22Rv1 (cell line): ENCODE data around the gene SUN3.

Source experiments
- H3K27ac ChIP-seq: fragments of 450-650 bp; 2 replicates; pipeline ENCODE4 v1.5.1; 2017
- CTCF ChIP-seq: fragments of 450-650 bp; IDR thresholded peaks from 2 replicates; pipeline ENCODE4 v1.5.1; 2017; ENCODE audit warnings: mild to moderate bottlenecking
- ZFX ChIP-seq: fragments of 450-650 bp; IDR thresholded peaks from 2 replicates; pipeline ENCODE4 v1.6.1; 2017; ENCODE audit warnings: antibody characterized with exemption, borderline replicate concordance

SUN3 gene

GRCh38 chr7:48033922-48034321 is 5.0 kb upstream of the SUN3 start:
- TF ChIP-seq CTCF = no peak
- H3K27ac ChIP-seq = no peak overlapping the region

GRCh38 chr7:48031111-48031510 is 2.2 kb upstream of the SUN3 start:
- TF ChIP-seq ZFX (no peak), CTCF (no peak)
- H3K27ac ChIP-seq = no peak overlapping the region

GRCh38 chr7:48025624-48026023 is 3.3 kb downstream of the SUN3 start:
- TF ChIP-seq ZFX = no peak
- no peak for TF ChIP-seq CTCF
- H3K27ac ChIP-seq = no peak overlapping the region

GRCh38 chr7:48017674-48018073 is 11.2 kb downstream of the SUN3 start:
- TF ChIP-seq ZFX (no peak), CTCF (no peak)
- H3K27ac ChIP-seq = no peak overlapping the region

- H3K27ac ChIP-seq = no peak overlapping the region
- TF ChIP-seq ZFX = no peak
- no peak for TF ChIP-seq CTCF
Measured at GRCh38 chr7:48016641-48017040, 12.3 kb downstream of the SUN3 start.

- no peak overlapping the region for H3K27ac ChIP-seq
- no peak for TF ChIP-seq ZFX
- no peak for TF ChIP-seq CTCF
Measured at GRCh38 chr7:48011951-48012350, 17.0 kb downstream of the SUN3 start.

GRCh38 chr7:48011323-48011722 is 17.6 kb downstream of the SUN3 start:
- no peak overlapping the region for H3K27ac ChIP-seq

More at GRCh38 chr7:48011323-48011722, 17.6 kb downstream of the SUN3 start:
- TF ChIP-seq CTCF (no peak), ZFX (no peak)
